Measurements from ENCODE around the gene SCO2. TPM values are rescaled to one million over a fixed set of nuclear protein-coding genes. Genes with fewer than 3 reads are reported as not detected.

The SCO2 gene
- total RNA-seq, 1 donor: 7.3 TPM

DNA sequence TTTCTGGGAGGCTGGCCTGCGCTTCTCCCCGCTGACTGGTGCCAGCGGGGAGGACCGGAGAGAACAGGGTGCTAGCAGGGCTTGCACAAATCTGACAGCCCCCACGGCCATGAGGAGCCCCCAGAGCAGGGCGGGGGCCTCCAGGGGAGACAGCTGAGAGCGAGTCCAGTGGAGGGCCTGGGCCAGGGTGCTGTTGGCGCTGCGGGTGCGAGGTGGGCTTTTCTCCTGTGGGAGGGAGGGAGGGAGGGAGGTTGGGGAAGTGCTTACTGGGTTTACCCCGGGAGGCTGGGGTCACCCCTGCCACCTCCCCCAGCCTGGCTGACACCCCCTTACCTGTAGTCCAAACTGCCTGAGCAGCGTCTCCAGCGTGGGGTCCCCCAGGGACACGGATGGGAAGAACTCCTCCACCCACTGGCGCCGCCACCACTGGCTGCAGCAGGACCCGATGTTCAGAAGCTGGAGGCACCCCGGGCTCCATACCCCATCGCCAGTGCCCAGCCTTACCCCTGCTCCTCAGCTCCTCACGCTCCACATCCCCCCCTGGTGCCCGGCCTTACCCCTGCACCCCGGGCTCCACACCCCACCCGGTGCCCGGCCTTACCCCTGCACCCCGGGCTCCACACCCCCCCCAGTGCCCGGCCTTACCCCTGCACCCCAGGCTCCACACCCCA is 21.8 kb downstream of the SCO2 start:
- no peak for DNase-seq (ENCODE audit: low read depth in 2 of 3, low spot score in 2 of 3)

GRCh38 chr22:50502628-50503474 is 22.5 kb downstream of the SCO2 start:
- DNase-seq (ENCODE audit: low read depth in 2 of 3, low spot score in 2 of 3): no peak

DNA sequence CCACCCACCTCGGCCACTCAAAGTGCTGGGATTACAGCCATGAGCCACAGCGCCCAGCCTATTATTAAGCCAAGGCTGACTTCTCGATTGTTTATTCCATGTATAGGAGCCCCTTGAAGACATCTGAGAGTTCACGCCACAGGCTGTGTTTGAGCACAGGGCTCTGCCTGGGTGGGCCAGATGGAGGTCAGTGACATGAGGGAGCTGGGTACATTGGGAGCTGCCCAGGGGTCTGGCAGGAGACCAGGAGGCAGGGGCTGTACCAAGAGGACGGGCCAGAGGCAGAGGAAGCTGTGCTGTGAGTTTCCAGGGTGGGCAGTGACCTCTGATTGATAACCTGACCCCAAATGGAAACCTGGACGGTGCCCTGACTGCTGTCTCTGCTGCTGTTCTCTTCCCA is 23.3 kb downstream of the SCO2 start:
- no peak for DNase-seq (ENCODE audit: low read depth in 2 of 3, low spot score in 2 of 3)

GRCh38 chr22:50500452-50500851 is 24.9 kb downstream of the SCO2 start:
- DNase-seq (ENCODE audit: low read depth in 2 of 3, low spot score in 2 of 3): no peak

DNA sequence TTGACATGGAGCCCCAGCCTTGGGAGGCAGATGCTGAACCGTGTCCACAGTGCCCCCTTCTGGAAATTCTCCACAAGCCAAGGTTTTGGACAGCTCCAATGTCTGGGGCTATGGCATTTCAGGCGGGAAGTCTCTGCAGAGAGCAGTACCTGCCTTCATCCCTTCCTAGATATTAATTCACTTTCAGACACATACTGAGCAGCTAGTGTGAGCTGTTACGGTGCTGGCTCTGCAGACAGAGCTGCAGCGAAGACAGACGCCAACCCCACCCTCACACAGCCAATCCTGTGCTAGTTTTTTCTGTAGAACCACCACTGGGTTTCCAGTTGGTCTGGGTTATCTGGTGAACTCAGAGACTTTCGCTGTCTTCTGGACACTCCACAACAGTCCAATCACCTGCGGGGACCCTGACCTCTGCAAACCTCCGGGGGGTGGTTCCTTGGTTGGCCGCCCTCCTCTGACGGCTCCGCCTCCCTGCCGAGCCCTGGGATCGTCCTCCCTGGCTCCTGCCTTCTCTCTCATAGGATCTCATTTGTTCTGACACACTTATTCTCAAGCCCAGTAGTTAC is 27.0 kb downstream of the SCO2 start:
- DNase-seq (ENCODE audit: low read depth in 2 of 3, low spot score in 2 of 3): peak; percentile 53 to 82 (median 68)

- no peak for DNase-seq (ENCODE audit: low read depth in 2 of 3, low spot score in 2 of 3)
These were observed 28.3 kb downstream of the SCO2 start for GRCh38 chr22:50497093-50497492.

- DNase-seq (ENCODE audit: low read depth in 2 of 3, low spot score in 2 of 3): peak in 1 of 3 donors; percentile 59
These were observed 34.7 kb downstream of the SCO2 start for GRCh38 chr22:50490531-50491308.

DNA sequence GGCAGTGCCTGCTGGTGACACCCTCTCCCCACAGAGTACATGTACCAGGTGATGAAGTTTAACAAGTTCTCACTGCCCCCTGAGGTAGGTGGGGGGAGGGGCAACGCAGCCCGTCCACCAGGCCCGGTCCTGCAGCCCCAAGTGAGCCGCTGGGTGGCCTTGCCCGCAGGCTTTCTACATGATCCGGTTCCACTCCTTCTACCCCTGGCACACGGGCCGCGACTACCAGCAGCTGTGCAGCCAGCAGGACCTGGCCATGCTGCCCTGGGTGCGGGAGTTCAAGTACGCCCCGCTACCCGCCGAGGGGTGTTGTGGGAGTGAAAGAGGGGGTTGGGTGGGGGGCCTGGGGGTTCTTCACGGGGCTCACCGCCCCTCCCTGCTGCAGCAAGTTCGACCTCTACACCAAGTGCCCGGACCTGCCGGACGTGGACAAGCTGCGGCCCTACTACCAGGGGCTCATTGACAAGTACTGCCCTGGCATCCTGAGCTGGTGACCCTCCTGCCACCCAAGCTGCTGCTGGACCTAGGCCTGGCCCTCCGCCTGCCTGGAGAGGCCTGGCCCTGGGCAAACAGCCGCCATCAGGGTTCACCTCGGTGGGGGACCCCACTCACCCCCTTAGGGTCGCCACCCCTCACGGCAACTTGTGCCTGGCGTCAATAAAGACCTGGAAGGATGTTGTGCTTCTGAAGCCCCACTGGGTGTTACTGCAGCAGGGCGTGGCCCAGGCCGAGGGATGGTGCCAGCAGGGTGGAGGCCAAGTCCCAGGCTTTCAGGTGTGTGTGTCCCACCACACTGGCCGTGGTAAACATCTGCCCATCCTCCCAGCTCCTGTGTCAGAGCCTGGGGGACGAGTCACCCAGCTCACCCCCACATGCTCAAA is 35.8 kb downstream of the SCO2 start:
- DNase-seq (ENCODE audit: low read depth in 2 of 3, low spot score in 2 of 3): no peak

GRCh38 chr22:50488886-50489285 is 36.5 kb downstream of the SCO2 start:
- DNase-seq (ENCODE audit: low read depth in 2 of 3, low spot score in 2 of 3): no peak

- DNase-seq (ENCODE audit: low read depth in 2 of 3, low spot score in 2 of 3): no peak
These were observed 37.3 kb downstream of the SCO2 start for GRCh38 chr22:50488006-50488677.

DNA sequence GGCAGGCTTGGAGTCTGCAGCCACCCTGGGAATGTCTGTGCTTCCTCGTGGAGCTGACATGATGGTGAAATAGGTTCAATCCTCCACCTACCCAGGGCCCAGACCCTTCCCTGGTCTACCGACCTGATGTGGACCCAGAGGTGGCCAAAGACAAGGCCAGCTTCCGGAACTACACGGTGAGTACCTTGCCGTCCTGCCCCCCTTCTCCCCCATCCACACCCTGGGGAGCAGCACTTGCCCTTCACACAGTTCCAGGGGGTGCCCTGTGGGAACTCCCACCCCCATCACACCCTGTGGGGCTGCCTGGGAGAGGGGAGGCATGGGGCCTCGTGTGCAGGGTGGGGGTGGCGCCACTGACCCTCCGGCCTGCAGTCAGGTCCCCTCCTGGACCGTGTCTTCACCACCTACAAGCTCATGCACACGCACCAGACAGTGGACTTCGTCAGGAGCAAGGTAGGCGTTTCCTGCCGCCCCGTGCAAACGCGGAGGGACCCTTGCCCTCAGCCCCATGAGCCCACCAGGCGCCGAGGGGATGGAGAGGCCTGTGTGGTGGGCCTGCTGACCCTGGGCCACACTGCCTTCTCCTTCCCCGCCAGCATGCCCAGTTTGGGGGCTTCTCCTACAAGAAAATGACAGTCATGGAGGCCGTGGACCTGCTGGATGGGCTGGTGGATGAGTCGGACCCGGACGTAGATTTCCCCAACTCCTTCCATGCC is 38.0 kb downstream of the SCO2 start:
- DNase-seq (ENCODE audit: low read depth in 2 of 3, low spot score in 2 of 3): no peak

DNA sequence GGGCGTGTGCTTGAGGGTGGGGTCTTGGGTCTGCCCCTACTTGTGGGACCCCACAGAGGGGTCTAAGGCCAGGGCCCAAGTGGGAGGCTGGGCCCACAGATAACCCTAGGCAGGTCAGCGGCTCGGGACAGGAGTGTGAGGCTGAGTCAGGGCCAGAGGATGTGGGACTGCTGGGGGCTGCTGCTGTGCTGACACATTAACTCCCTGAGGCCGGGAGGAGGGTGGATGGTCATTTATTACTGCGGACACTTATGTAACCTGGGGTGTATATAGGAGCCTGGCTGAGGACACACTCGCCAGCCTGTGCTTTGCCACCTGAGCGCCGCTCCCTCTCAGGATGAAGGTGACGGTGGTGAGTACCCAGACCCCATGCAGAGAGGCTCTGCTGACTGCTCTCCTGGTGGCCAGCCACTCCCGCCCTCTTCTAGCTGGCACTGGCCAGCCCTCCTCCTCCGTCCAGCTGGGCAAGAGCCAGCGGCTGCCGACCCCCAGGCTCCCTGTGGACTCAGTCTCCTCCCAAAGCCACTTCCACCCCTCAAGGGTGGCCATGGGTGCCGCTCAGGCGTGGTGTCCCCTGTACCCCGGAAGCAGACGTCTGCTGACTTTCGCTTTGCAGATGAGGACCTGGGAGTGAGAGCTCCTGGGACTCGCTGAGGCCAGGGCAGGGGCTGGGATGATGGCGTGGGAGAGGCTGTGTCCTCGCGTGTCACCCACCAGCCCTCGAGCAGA is 38.7 kb downstream of the SCO2 start, which contains the start of gene MIOX:
Gene MIOX (plus strand): TSS at position 299 of the 729 bp plus-strand sequence. CDS start 39 bp downstream, at position 338.
- DNase-seq (ENCODE audit: low read depth in 2 of 3, low spot score in 2 of 3): no peak

DNA sequence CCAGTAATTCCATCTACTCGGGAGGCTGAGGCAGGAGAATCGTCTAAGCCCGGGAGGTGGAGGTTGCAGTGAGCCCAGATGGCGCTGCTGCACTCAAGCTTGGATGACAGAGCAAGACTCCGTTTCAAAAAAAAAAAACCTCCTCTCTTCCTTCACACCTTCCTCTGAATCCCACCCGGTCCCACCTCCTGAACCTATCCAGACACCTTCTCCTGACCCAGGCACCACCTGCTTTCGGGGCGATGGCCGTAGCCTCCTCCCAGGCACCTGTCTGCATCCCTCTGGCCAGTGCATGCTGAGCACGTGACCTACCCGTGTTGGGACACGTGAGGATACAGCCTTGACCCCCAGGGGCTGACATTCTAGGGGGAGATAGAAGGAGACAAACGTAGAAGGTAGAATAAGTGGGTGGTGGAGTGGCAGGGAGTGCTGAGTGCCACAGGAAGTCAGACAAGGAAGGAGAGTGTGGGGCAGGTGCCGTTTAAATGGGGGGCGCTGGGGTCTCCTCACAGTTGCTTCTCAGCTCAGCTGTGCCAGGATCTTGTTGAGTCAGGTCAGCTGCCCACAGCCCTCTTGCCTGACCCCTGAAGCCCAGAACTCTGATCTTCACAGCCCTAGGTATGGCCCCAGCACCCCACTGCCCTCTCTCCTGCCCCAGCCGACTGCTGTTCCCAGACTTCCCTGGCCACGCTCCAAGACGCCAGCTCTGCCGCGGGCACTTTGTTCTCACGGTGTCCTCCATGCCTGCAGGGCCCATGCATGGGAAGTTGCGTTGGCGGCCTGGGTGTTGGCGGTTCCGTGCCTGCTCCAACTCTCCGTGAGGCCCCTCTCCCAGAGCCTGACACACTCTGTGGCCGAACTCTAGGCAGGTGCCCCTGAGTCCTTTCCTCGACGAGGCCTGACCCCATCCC is 39.9 kb downstream of the SCO2 start:
- no peak for DNase-seq (ENCODE audit: low read depth in 2 of 3, low spot score in 2 of 3)

- DNase-seq (ENCODE audit: low read depth in 2 of 3, low spot score in 2 of 3): no peak
These were observed 41.2 kb downstream of the SCO2 start for GRCh38 chr22:50483977-50484853.

DNA sequence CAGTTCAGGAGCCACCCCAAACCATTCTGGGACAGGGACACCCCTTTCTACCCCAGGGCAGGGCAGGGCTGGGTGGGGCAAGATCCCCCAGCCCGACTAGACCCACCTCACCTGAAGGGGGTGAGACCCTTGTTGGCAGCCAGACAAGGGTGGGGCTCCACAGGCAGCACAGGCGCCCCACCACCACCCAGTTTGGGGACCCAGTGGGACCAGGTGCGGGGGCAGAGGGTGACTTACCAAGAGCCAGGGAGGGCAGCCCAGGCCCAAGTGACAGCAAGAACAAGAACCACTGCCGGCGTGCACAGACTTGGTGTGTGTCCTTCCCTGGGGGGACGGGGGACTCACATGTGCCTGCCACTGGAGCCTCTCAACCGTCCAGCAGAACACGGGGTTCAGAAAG is 41.8 kb downstream of the SCO2 start:
- no peak for DNase-seq (ENCODE audit: low read depth in 2 of 3, low spot score in 2 of 3)

DNA sequence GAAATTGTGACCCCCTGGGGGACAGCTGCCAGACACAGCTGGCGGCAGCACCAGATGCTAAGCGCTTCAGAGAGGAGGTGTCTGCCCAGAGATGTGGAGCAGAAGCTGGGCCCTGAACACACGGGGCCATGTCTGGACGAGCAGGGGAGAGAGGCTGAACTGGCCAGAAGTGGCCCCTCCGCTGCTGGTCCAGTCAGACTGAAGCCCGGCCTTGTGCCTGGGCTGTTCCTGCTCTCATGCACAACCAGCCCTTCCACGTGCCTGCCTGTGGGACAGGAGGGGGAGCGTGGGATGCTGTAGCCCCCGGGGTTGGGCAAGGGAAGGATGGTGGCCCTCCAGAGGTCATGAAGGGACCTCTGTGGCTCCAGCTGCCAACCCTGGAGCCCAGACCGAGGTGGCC is 42.3 kb downstream of the SCO2 start:
- DNase-seq (ENCODE audit: low read depth in 2 of 3, low spot score in 2 of 3): no peak

Measured in hematopoietic multipotent progenitor cell (in vitro differentiated cells).